ENCODE results near the gene LDLRAD2.

DNA sequence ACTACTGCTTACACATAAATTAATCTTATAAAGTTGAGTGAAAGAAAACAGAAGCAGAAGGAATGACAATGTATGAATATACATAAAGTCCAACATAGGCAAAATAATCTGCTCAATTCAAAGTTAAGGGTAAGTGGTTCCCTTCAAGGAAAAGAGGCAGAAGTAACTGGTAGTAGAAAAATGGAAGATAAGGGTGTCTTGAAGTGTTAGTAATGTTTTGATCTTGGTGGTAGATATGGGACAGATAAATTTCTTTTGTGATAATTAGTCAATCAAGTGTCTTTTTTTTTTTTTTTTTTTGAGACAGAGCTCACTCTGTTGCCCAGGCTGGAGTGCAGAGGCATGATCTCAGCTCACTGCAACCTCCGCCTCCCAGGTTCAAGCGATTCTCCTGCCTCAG is 41.9 kb upstream of the LDLRAD2 start:
- no peak for TF ChIP-seq EZH2 (IDR thresholded peaks at IDR 0.05; ENCODE audit: low read length, missing control alignments)
- TF ChIP-seq, protein P1, sequence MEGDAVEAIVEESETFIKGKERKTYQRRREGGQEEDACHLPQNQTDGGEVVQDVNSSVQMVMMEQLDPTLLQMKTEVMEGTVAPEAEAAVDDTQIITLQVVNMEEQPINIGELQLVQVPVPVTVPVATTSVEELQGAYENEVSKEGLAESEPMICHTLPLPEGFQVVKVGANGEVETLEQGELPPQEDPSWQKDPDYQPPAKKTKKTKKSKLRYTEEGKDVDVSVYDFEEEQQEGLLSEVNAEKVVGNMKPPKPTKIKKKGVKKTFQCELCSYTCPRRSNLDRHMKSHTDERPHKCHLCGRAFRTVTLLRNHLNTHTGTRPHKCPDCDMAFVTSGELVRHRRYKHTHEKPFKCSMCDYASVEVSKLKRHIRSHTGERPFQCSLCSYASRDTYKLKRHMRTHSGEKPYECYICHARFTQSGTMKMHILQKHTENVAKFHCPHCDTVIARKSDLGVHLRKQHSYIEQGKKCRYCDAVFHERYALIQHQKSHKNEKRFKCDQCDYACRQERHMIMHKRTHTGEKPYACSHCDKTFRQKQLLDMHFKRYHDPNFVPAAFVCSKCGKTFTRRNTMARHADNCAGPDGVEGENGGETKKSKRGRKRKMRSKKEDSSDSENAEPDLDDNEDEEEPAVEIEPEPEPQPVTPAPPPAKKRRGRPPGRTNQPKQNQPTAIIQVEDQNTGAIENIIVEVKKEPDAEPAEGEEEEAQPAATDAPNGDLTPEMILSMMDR (conservative IDR thresholded peaks at IDR 0.05 in 1 of 2, IDR thresholded peaks at IDR 0.05 in 1 of 2; ENCODE audit: low read depth in 1 of 2, low read length in 2 of 2) = no peak

Data from fibroblast of lung (primary cell).